HPDE6-E6E7 (cell line): Measurements from ENCODE around the gene GRK4.
"Not testable (repeated sequence)": the region's sequence is repeated elsewhere in the genome, so short reads cannot be mapped to it uniquely, and the experiment has no call there.

Experiments used
- DNase-seq: peaks from one replicate; pipeline ENCODE4 v3.0.0; 2011; ENCODE audit warnings: missing footprints; ENCODE audit errors: extremely low spot score

The GRK4 gene

GRCh38 chr4:2930758-2931511 lies 32.4 kb upstream of the GRK4 start:
- no peak for DNase-seq

- no peak for DNase-seq
Observed at GRCh38 chr4:2931512-2932301, 31.7 kb upstream of the GRK4 start.

GRCh38 chr4:2932321-2932950 lies 30.9 kb upstream of the GRK4 start:
- DNase-seq = no peak

DNA sequence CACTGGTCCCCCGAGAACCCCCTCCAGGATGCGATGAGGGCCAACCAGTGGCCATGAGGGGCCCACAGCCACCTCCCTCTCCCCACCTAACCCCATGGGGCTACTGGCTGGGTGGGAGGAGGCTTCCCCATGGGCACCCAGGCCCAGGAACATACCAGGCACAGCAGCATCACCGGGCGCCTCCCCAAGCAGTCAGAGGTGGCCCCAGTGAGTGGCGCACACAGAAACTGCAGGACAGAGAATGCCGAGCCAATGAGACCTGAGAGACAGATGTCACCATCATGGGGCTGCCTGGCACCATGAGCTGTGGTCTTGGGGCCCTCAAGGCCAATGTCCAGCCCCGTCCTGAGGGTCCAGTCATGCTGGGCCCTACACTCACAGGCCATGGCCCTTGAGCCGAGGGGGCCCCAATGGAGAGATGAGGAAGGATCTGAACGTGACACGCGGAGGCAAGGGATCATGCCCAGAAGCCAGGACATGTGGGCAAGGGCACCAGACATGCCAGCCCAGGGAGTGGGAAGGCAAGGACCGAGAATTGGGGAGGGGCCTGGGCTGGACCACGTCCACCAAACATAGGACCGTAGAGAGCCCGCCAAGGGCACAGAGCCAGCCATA lies 30.3 kb upstream of the GRK4 start:
- DNase-seq = no peak

DNA sequence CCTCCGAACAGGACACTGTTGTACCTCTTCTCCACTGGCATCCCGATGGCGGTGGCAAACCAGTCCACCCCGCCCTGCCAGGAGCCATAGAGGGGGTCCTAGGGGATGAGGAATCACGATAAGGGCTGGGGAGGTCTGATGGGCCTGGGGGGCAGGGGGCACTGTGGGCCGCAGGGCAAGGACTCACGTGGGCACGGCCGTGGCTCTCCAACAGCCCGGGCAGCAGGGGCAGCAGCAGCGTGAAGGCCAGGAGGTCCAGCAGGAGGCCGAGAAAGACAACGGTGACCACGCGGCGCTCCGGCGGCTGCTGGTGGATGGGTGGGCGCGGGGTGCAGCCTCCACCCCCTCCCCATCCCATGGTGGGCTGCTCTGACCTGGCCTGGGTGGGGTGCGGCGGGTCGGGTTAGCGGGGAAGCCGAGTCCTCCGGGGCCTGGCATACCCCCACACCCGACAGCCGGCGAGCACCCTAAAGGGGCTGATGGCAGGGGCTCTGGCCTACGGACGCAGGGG lies 29.8 kb upstream of the GRK4 start:
- no peak for DNase-seq

DNA sequence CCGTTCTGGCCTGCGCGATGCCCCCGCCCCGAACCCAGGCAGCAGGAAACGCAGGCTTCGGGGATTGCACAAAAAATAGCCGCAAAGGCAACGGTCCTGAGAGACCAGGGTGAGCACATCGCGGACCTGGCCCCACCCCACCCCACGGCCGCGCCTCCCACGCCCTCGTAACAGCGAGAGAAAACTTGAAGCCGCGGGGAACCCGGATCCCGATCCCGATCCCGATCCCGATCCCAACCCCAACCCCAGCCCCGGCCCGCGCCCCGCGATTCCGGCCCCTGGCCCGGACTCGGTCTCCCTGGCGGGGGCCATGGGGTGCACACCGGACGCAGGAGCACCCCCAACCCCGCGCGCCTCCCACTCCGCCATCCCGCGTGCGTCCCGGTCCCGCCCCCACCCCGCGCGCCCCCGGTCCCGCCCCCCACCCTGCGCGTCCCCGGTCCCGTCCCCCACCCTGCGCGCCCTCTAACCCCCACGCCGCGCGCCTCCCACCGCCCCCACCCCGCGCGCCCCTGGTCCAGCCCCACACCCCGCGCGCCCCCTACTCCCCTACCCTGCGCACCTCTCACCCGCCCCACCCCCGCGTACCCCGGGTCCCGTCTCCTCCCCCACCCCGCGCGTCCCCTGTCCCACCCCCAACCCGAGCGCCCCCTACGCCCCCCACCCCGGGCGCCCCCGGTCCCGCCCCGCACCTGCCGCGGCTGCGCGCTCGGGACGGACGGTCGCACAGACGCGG lies 29.1 kb upstream of the GRK4 start:
- no peak for DNase-seq

DNA sequence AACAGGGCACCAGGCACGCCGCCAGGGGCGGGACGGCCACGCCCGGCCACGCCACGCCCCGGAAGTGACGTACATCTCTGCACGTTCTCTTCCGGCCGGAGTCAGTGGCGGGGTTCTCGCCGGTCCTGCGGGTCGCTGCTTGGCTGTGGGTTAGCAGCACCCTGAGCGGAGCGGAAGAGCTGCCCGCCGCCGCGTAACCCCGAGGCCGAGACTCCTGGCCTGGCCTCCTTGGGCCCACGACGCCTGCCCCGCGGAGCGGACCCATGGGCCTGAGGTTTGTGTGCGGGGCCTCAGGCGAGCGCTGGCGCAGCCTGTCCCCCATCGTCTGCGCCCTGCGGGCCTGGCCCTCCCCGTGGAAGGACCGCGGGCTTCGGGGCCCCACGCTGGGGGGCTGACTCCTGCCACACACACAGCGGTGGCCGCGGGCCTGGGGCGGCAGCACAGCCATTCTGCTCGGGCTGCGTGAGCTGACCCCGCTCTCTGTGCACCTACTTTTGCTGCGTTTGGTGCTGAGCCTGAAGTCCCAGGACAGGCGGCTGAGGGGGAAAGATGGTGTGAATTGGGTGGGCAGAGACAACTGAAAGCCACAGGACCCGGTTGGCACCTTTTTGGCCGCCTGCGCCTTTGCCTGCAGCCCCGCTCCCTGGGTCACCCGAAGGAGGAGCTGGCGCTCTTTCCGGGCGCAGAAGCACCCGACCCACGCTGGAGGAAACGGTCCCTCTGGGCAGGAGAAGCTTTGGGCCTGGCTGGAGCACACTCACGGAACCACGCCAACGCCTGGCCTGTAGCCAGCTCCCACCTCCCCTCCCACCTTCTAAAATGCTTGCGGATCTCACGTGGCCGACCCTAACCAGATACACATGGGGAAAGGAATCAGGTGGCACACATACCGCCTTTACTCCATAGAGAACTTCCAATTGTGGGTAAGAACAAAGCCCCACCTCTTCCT lies 28.3 kb upstream of the GRK4 start:
- DNase-seq = peak; percentile 65

- peak; percentile 49 for DNase-seq
Observed at GRCh38 chr4:2935762-2936743, 27.3 kb upstream of the GRK4 start.

DNA sequence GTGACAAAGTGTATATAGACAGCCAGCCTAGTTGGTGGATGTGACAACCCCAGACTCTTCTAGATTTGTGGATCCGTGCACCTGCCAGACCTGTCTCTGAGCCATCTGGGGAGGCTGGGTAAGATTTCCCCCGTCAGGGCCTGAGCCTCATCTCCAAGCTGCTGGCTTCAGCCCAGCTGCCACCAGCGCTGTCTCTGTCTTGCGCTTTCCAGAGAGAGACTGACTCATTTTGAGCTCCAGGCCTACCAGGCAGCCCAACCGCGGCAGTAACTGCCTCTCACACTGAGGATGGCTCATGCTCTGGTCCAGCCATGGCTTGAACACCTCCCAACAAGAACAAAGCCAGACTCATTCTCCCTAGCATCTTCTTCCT lies 26.6 kb upstream of the GRK4 start:
- DNase-seq = peak; percentile 72

DNA sequence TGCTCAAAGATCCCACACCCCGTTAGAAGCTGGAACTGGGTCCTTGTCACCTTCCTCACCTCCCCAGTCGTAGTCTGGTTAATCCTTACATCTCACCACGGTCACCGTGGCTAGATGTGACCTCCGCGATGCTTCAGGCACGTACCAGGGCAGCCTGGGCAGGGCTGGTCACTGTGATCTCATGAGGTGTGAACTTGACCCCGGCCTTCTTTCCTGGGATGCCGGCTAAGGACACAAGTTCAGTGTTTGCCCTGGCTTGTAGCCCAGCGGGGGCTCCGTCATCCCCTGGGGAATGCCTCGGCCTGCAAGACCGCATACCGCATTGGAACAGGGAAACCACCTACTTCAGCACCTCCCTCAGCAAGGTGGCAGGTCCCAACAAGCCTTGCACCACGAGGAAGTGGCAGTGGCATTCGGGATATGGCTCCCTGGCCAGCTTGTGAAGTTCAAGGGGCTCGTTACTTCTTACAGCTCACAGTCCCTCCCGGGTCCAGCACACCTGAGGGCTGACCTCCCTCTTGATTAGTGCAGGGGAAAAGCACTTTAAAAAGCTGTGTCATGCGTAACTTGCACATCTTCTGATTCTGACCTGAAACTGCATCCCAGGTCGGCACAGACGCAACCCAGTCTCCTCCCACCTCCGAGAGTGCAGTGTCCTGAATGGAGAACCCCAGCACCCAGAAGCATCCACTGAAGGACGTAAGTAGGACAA lies 26.1 kb upstream of the GRK4 start:
- DNase-seq = peak; percentile 95

GRCh38 chr4:2937986-2938385 lies 25.4 kb upstream of the GRK4 start:
- DNase-seq = no peak

GRCh38 chr4:2938411-2938810 lies 25.0 kb upstream of the GRK4 start:
- not testable (repeated sequence) for DNase-seq

DNA sequence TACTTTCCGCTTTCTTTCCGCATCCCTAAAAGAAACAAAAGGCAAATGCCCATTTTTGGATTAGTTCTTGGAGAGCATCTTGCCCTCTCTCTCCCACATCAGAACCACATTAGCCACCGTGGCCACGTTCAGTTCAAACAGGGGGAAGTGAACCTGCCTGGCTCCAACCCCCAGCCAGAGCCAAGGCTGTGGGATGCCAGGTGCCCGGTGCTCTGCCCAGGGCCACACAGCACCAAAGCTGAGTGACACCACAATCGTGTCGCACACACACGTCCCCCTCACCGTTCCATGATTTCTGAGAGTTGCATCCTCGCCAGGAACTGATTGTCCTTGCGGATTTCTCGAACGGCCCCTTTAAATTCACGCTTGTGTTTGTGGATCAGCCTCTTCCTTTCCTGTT lies 24.5 kb upstream of the GRK4 start:
- DNase-seq = no peak

- DNase-seq = no peak
Observed at GRCh38 chr4:2939383-2940243, 23.8 kb upstream of the GRK4 start.

DNA sequence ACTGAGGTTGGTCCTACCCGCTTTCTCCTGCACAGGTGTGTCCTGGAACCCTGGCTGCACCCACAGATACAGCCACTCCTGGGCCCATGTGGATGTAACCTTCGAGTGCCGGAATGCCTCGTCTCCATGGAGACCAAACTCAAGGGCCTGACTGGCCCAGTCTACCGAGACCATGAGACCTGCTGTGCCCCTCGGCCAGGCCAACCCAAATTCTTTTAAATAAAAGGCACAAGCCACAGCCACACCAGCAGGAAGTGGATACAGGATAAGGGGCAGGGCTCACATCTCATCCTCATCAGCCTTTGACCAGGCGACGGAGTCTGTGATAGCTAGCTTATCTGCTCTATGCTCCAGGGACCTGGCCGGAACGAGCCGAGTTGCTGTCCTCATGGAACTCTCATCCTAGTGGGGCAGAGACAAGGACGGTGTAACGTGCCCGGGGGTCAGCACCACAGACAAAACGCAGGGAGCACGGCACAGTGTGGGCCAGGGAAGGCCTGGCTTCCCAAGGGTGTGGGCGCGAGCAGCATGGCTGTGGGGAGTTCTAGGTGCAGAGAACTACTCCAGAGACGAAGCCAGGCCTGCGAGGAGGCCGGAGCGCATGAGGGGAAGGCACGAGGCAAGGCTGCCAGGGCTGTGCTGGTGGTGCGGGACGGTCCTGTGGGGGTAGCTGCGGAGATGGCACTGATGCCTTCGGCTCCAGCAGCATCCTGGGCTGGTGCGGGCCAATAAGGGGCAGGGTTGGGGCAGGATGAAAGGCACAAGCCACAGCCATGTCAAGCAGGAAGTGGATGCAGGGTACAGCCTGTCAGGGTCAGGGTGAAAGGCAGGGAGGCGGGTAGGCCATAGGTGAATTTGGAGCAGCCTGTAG lies 22.9 kb upstream of the GRK4 start:
- DNase-seq = no peak
